ENCODE results near the gene PHB1. TPM values are rescaled to one million over a fixed set of nuclear protein-coding genes. Genes with fewer than 3 reads are reported as not detected.

PHB1 gene
- total RNA-seq, 4 donors from 2014 or later, result 61.7 to 119 (median 106) TPM

DNA sequence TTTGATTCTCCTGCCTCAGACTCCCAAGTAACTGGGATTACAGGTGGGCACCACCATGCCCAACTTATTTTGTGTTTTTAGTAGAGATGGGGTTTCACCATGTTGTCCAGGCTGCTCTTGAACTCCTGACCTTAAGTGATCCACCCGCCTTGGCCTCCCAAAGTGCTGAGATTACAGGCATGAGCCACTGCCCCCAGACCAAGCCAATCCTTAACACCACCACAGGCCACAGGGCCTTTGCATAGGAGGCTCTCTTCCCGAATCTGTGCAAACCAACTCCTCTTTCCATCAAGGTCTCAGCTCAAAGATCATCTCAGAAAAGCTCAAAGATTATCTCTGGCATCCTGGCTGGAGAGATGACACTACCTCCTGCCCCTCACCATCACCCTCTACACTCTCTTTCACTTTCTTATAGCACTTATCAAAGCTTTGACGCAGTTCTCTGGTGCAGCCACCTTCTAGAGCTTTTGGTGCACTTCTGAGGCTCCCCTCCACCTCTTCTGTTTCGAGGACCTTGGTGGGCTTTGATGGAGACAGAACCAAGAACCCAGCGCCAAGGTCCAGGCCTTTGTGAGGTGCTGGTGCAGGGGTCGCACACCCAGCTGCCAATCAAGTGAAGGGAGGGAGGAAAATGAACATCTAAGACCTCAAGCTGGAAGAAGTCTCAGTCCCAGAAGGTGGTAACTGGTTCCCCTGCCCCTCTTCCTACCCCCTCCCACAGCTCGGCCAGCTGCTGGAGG is 23.2 kb upstream of the PHB1 start:
- DNase-seq, result no peak
- Histone ChIP-seq H3K27ac (no peak overlapping the region), H3K4me1 (peaks cover 0 to 11% (median 0%) of the 10 kb centered on the region in 3 donors), H3K27me3 (peaks cover 0 to 55% (median 0%) of the 10 kb centered on the region in 4 donors), H3K36me3 (no peaks in the 10 kb centered on the region), H3K9me3 (no peaks in the 10 kb centered on the region), H3K4me3 (no peak overlapping the region)
- no peak for TF ChIP-seq POLR2A (IDR thresholded peaks at IDR 0.05)
- intact Hi-C loops (cut with DNase I), result loop anchor here (5.0 kb wide), 1 partner anchor 119 kb away; no protein-coding TSS in a partner anchor
- 83 to 89% methylated on average over 4 to 5 of the region's 7 CpGs for WGBS, 2 donors

DNA sequence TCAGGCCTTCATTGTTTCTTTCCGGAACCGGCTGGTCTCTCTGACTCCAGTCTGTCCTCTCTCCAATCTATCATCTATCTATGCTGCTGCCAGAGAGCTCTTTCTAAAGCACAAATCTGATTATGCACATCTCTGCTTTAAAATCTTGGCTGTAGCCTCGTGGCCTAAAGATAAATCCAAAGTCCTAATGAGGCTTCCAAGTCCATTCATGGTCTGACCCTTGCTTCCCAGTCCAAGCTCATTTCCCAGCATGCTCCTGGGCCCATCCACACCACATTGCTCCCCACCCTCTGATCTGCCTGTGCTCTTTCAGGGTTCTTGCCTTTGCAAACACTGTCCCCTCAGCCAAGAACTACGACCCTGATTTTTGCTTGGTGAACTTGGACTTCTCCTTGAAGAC is 21.5 kb upstream of the PHB1 start:
- intact Hi-C loops (cut with DNase I), result loop anchor here (5.0 kb wide), 1 partner anchor 121 kb away; no protein-coding TSS in a partner anchor
- no peak for TF ChIP-seq POLR2A (IDR thresholded peaks at IDR 0.05)
- TF ChIP-seq, protein P1, sequence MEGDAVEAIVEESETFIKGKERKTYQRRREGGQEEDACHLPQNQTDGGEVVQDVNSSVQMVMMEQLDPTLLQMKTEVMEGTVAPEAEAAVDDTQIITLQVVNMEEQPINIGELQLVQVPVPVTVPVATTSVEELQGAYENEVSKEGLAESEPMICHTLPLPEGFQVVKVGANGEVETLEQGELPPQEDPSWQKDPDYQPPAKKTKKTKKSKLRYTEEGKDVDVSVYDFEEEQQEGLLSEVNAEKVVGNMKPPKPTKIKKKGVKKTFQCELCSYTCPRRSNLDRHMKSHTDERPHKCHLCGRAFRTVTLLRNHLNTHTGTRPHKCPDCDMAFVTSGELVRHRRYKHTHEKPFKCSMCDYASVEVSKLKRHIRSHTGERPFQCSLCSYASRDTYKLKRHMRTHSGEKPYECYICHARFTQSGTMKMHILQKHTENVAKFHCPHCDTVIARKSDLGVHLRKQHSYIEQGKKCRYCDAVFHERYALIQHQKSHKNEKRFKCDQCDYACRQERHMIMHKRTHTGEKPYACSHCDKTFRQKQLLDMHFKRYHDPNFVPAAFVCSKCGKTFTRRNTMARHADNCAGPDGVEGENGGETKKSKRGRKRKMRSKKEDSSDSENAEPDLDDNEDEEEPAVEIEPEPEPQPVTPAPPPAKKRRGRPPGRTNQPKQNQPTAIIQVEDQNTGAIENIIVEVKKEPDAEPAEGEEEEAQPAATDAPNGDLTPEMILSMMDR (IDR thresholded peaks at IDR 0.05), result no peak
- Histone ChIP-seq H3K36me3 (no peaks in the 10 kb centered on the region), H3K27ac (no peak overlapping the region), H3K4me3 (no peak overlapping the region), H3K4me1 (peaks cover 0 to 11% (median 0%) of the 10 kb centered on the region in 3 donors), H3K9me3 (no peaks in the 10 kb centered on the region), H3K27me3 (peaks cover 0 to 41% (median 0%) of the 10 kb centered on the region in 4 donors)
- 61 to 70% methylated on average over 4 of the region's 4 CpGs for WGBS, 2 donors
- DNase-seq, result no peak

DNA sequence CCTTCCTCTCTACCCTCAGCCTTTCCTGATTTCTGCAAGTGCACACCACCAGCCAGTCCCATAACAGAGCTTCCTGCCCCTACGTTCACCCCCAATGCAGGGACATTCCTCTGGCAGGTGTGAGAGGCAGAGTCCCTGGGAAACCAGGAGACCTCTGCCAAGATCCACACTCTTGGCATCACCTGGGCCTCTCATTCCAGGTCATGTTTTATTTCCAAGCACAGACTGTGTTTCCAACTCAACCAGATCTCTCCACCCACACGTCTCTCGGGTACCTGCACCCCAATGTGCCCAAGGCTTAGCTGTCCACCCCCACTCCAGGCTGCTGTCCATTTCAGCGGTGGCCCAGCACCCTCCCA is 21.0 kb upstream of the PHB1 start:
- TF ChIP-seq POLR2A (IDR thresholded peaks at IDR 0.05), result no peak
- TF ChIP-seq, protein P1 (IDR thresholded peaks at IDR 0.05), result no peak
- Histone ChIP-seq H3K27ac (no peak overlapping the region), H3K4me3 (no peak overlapping the region), H3K9me3 (no peaks in the 10 kb centered on the region), H3K36me3 (no peaks in the 10 kb centered on the region), H3K27me3 (peaks cover 0 to 36% (median 0%) of the 10 kb centered on the region in 4 donors), H3K4me1 (peaks cover 0 to 11% (median 0%) of the 10 kb centered on the region in 3 donors)
- intact Hi-C loops (cut with DNase I), result loop anchor here (5.0 kb wide), 1 partner anchor 122 kb away; no protein-coding TSS in a partner anchor
- no peak for DNase-seq
- WGBS, 2 donors, result 39 to 40% methylated on average over 4 of the region's 4 CpGs

DNA sequence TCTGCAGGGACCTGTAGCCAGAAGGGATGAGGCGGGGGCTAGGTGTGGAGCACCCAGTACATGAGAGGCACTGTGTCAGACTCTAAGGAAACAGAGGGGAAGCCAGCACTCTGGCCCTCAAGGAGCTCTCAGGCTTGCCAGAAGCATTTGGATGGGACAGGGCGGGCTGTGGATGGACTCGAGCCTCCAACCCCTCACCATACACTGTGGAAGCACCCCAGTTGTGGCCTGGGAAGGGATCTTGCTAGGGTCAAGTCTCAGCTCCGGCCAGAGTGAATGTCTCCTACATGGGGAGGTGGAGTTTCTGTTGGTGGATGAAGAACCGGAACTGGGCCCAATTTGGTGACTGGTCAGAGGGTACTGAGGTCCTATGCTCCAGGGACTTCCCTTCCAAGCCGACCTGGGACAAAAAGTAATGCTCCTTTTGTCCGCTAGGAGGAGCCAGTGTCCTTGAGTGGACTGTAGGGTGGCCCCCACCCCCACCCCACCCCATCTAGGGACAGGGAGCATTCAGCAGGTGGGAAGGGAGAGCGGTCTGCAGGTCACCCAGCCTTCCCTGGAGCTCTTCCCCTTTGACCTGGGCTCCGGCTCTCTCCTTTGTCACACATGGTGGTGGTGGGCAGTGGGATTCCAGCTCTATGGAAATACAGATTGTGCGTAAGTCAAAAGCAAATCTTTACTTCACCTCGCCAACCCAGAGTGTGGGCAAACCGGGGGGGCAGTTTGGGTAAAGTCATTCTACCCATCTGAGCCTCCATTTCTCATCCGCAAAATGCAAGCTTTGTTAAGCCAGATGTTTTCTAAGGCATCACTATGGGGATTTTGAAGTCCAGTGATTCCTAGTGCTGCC is 20.4 kb upstream of the PHB1 start:
- peaks cover 0 to 30% (median 0%) of the 10 kb centered on the region in 4 donors for H3K27me3 ChIP-seq
- 60 to 73% methylated on average over 6 to 8 of the region's 13 CpGs for WGBS, 2 donors
- peaks cover 0 to 6% (median 0%) of the 10 kb centered on the region in 3 donors for H3K4me1 ChIP-seq
- no peak for DNase-seq
- no peak overlapping the region for H3K27ac ChIP-seq
- H3K4me3 ChIP-seq, result no peak overlapping the region
- H3K9me3 ChIP-seq, result no peaks in the 10 kb centered on the region
- TF ChIP-seq, protein P1 (IDR thresholded peaks at IDR 0.05), result peak; percentile 42 to 64 (median 56)
- TF ChIP-seq POLR2A (IDR thresholded peaks at IDR 0.05), result no peak
- intact Hi-C loops (cut with DNase I), result loop anchor here (5.0 kb wide), 1 partner anchor 122 kb away; no protein-coding TSS in a partner anchor
- no peaks in the 10 kb centered on the region for H3K36me3 ChIP-seq

DNA sequence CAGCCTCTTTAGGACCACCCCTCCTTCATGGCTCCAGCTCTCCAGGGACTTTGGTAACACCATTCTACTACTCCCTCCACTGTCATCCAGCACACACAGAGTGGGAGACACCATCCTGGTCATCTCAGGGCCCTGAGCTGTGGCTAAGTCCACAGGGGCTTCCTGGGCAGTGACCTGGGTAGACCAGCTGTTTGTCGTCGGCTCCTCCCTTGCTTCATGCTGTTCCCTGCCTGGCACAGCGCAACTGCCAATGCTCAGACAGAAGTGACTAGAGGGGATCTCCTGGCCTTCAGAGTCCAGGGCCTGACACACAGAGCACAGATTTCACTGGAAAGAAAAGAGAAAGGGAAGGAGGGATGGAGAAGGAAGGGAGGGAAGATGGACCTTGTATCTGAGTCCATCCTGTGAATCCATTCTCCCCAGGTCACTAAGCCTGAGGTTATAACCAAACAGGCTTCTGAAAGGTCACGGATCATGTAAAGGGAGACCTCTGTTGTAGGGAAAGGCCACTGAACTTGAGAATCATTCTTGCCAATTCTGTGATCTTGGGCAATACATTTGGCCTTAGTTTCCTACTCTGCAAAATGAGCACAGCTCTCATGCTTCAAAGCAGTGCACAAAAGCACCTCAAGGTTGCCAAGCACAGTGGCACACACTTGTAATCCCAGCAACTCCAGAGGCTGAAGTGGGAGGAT is 18.5 kb upstream of the PHB1 start:
- no peak for TF ChIP-seq POLR2A (IDR thresholded peaks at IDR 0.05)
- TF ChIP-seq, protein P1 (IDR thresholded peaks at IDR 0.05), result no peak
- Histone ChIP-seq H3K36me3 (no peaks in the 10 kb centered on the region), H3K27ac (no peak overlapping the region), H3K4me1 (peaks cover 0 to 5% (median 0%) of the 10 kb centered on the region in 3 donors), H3K27me3 (peaks cover 0 to 26% (median 0%) of the 10 kb centered on the region in 4 donors), H3K9me3 (no peaks in the 10 kb centered on the region), H3K4me3 (no peak overlapping the region)
- no peak for DNase-seq
- intact Hi-C loops (cut with DNase I), result no loop called here
- WGBS, 2 donors, result 80 to 83% methylated on average over 1 to 4 of the region's 4 CpGs
